Activated naive CD8-positive, alpha-beta T cell treated with anti-CD3 and anti-CD28 coated beads, Interleukin-2, amount 50 U/mL, for 24 hours (primary cell): Measurements from ENCODE around the gene MRPL14.
A peak's percentile ranks its signal among the peaks of the same experiment; 100 is the strongest.

Experiments
- ATAC-seq: fragments of 150-1000 bp; cut with Tn5 transposase; one replicate; pipeline ENCODE4 v1.10.0; 2021
- DNase-seq: peaks from one replicate; pipeline ENCODE4 v3.0.0; 2021
- H3K27ac Mint-ChIP-seq: one replicate; pipeline ENCODE4 v1.8.0; 2021; ENCODE audit warnings: mild to moderate bottlenecking, mixed read lengths
- H3K27me3 Mint-ChIP-seq: one replicate; pipeline ENCODE4 v1.8.0; 2021; ENCODE audit warnings: mixed read lengths
- H3K36me3 Mint-ChIP-seq: one replicate; pipeline ENCODE4 v1.8.0; 2021; ENCODE audit warnings: low read depth, mixed read lengths
- H3K4me1 Mint-ChIP-seq: one replicate; pipeline ENCODE4 v1.8.0; 2021; ENCODE audit warnings: mixed read lengths
- H3K4me3 Mint-ChIP-seq: one replicate; pipeline ENCODE4 v1.8.0; 2021; ENCODE audit warnings: mild to moderate bottlenecking, moderate library complexity, mixed read lengths
- H3K9me3 Mint-ChIP-seq: one replicate; pipeline ENCODE4 v1.8.0; 2021; ENCODE audit warnings: mixed read lengths

The MRPL14 gene

DNA sequence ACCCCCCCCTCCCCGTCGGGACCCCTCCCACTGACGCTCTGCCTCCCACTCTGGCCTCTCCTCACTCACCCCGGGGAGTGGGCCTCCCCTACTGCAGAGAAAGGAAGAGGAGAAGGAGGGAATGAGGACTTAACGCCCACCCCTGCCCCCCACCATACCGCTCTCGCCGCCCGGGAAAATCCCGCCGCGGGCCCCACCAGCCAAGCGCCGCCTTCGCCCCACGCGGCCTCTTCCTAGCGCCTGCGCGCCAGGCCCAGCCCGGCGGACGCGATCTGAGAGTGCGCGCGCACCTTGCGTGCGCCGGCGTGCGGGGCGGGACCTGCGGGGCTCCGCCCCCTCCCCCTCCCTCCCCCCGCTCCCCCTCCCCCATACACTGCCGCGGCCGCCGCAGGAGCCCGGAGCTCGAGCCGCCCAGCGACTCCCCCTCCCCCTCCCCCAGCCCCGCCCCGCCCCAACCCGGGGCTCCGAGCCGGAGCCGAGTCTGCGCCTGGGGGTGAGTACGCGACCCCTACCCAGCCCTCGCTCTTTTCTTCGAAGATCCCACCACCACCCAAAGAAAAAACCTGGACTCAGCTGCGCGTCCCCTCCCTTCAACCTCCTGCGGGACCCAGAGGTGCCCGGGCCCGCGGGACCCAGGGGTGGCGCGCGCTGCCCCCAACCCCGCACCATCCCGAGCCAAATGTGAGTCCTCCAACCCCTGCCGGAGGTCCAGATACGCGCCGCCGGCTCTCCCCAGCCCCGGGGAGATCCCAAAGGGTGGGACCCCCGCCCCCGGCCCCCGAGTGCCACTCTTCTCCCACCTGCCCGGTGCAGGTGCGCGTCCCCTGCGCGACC, at the start of gene MRPL14, which contains the start of gene TMEM63B:
TSS of gene MRPL14 (minus strand) at position 267 of the 834 bp plus-strand sequence. CDS start 10,841 bp downstream, outside the sequence.
TSS of gene TMEM63B (plus strand) at position 369 of the 834 bp plus-strand sequence. CDS start 7,031 bp downstream, outside the sequence.
- H3K27me3 Mint-ChIP-seq, result no peaks in the 10 kb centered on the region
- peak within 1 kb of the TSS; percentile 86 for H3K4me3 Mint-ChIP-seq
- no peaks in the 10 kb centered on the region for H3K9me3 Mint-ChIP-seq
- peaks cover 16% of the 10 kb centered on the region for H3K36me3 Mint-ChIP-seq
- ATAC-seq (peak; percentile 74), DNase-seq (peak; percentile 94)
- peak within 1 kb of the TSS; percentile 87 for H3K27ac Mint-ChIP-seq
- peaks cover 53% of the 10 kb centered on the region for H3K4me1 Mint-ChIP-seq

DNA sequence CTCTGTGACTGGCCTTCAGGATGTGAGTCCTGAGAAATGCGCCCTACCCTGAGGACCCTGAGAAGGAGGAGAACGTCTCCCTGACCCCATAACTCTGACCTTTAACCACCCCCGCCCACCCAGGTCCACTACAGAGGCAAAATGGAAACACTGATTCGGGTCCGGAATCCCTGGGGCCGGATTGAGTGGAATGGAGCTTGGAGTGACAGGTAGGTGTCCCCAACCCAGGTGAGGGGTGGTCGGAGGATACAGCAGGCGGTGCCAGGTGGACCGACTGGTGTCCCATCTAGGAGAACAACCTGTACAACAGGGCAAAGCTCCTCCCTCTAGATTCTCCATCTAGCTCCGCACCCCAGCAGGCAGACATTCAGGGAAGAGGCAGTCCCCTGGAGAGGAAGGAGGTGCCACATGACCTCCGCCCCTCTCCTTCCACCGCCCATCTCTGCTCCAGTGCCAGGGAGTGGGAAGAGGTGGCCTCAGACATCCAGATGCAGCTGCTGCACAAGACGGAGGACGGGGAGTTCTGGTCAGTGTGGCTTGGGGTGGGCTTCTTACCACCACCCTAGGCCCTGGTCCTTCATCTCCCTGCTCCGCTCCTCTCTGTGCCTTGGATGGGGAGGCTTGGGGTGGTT, 49.0 kb upstream of the MRPL14 start:
- peaks cover 28% of the 10 kb centered on the region for H3K4me1 Mint-ChIP-seq
- no peaks in the 10 kb centered on the region for H3K27me3 Mint-ChIP-seq
- no peak for DNase-seq
- H3K27ac Mint-ChIP-seq, result no peak overlapping the region
- no peaks in the 10 kb centered on the region for H3K36me3 Mint-ChIP-seq
- H3K4me3 Mint-ChIP-seq, result no peak overlapping the region
- ATAC-seq, result no peak
- no peaks in the 10 kb centered on the region for H3K9me3 Mint-ChIP-seq

- Mint-ChIP-seq H3K4me1 (peaks cover 28% of the 10 kb centered on the region), H3K36me3 (no peaks in the 10 kb centered on the region), H3K27me3 (peaks cover 5% of the 10 kb centered on the region), H3K9me3 (no peaks in the 10 kb centered on the region), H3K4me3 (peak overlapping the region; percentile 51), H3K27ac (peak overlapping the region; percentile 37)
- DNase-seq (peak; percentile 86), ATAC-seq (peak; percentile 71)
Observed at GRCh38 chr6:44172731-44173500, 45.7 kb upstream of the MRPL14 start.

GRCh38 chr6:44171899-44172546, 44.8 kb upstream of the MRPL14 start:
- DNase-seq, result peak; percentile 32
- peak overlapping the region; percentile 37 for H3K27ac Mint-ChIP-seq
- H3K4me3 Mint-ChIP-seq, result peak overlapping the region; percentile 51
- peak; percentile 72 for ATAC-seq
- H3K27me3 Mint-ChIP-seq, result peaks cover 5% of the 10 kb centered on the region
- H3K4me1 Mint-ChIP-seq, result peaks cover 21% of the 10 kb centered on the region
- no peaks in the 10 kb centered on the region for H3K36me3 Mint-ChIP-seq
- H3K9me3 Mint-ChIP-seq, result no peaks in the 10 kb centered on the region

DNA sequence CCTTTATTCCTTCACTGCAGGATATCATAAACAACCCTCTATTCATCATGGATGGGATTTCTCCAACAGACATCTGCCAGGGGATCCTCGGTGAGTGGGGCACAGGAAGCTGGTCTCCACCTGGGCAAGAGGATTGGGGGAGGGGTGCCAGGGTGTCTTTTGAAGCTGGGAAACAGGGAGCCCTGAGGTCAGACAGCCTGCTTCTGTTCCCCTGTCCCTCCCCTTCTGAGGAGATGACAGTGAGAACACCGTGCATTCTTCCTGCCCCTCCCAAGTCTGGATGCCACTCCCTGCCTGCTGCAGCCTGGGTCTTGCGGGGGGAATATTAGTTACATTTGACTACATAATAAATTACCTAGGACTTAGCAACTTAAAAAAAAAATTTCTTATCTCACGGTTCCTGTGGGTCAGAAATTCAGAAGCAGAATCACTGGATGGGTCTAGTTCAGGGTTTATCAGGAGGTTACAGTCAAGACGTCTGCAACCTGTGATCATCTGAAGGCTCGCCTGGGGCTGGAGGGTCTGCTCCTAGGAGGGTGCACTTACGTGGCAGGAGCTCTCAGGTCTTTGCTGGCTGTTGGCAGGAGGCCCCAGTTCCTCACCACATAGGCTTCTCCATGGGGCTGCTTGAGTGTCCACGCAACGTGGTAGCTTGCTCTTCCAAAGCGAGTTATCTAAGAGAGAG, 42.8 kb upstream of the MRPL14 start:
- H3K27ac Mint-ChIP-seq, result no peak overlapping the region
- peaks cover 23% of the 10 kb centered on the region for H3K4me1 Mint-ChIP-seq
- H3K27me3 Mint-ChIP-seq, result peaks cover 11% of the 10 kb centered on the region
- H3K9me3 Mint-ChIP-seq, result no peaks in the 10 kb centered on the region
- DNase-seq, result no peak
- no peak overlapping the region for H3K4me3 Mint-ChIP-seq
- no peaks in the 10 kb centered on the region for H3K36me3 Mint-ChIP-seq
- ATAC-seq, result no peak

DNA sequence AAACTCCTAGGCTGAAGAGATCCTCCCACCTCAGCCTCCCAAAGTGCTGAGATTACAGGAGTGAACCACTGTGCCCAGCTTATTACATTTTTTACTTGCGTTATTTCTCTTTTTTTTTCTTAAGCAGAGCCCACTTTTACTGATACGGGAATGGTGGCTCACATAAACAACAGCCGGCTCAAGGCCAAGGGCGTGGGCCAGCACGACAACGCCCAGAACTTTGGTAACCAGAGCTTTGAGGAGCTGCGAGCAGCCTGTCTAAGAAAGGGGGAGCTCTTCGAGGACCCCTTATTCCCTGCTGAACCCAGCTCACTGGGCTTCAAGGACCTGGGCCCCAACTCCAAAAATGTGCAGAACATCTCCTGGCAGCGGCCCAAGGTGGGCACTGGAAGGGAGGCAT, 41.9 kb upstream of the MRPL14 start:
- H3K27ac Mint-ChIP-seq, result no peak overlapping the region

DNA sequence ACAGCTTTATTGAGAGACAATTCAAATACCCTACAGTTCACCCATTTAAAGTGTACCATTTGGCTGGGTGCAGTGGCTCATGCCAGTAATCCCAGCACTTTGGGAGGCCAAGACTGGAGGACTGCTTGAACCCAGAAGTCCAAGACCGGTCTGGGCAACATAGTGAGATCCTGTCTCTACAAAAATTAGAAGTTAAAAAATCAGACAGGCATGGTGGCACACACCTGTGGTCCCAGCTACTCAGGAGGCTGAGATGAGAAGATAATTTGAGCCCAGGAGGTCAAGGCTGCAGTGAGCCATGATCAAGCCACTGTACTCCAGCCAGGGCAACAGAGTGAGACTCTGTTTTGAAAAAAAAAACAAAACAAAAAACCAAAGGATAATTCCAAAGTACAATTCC, 40.3 kb upstream of the MRPL14 start:
- Mint-ChIP-seq H3K36me3 (no peaks in the 10 kb centered on the region), H3K9me3 (no peaks in the 10 kb centered on the region), H3K27me3 (peaks cover 16% of the 10 kb centered on the region), H3K4me3 (no peak overlapping the region), H3K27ac (no peak overlapping the region), H3K4me1 (peaks cover 22% of the 10 kb centered on the region)
- DNase-seq, result no peak
- no peak for ATAC-seq

More for the DNA sequence above, 41.9 kb upstream of the MRPL14 start:
- no peaks in the 10 kb centered on the region for H3K36me3 Mint-ChIP-seq
- no peaks in the 10 kb centered on the region for H3K9me3 Mint-ChIP-seq
- H3K27me3 Mint-ChIP-seq, result peaks cover 14% of the 10 kb centered on the region
- ATAC-seq (no peak), DNase-seq (no peak)
- no peak overlapping the region for H3K4me3 Mint-ChIP-seq
- peaks cover 23% of the 10 kb centered on the region for H3K4me1 Mint-ChIP-seq

GRCh38 chr6:44166591-44167184, 39.4 kb upstream of the MRPL14 start:
- ATAC-seq (no peak), DNase-seq (no peak)
- H3K27ac Mint-ChIP-seq, result no peak overlapping the region

DNA sequence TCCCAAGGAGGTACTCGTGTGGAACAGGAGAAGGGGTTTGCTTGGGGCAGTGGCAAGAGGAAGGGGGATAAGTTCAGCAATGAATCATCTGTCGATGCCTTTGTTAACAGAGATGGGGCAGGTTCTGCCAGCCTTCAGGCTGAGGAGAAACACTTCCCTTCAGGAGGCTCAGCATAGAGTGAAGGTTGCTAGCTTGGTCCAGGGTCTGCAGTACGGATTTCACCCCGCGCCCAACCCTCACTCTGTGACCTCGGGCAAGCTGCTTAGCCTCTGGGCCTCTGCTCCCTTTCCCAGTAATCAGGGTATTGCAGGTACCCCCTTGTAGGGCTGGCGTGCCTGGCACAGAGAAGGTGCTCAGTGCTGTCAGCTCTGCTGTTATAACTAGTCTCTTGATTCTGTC, 38.9 kb upstream of the MRPL14 start:
- no peak for ATAC-seq
- H3K27me3 Mint-ChIP-seq, result peaks cover 16% of the 10 kb centered on the region
- no peak overlapping the region for H3K27ac Mint-ChIP-seq
- no peak overlapping the region for H3K4me3 Mint-ChIP-seq
- no peaks in the 10 kb centered on the region for H3K9me3 Mint-ChIP-seq
- no peak for DNase-seq
- H3K4me1 Mint-ChIP-seq, result peaks cover 27% of the 10 kb centered on the region
- no peaks in the 10 kb centered on the region for H3K36me3 Mint-ChIP-seq

More at GRCh38 chr6:44166591-44167184, 39.4 kb upstream of the MRPL14 start:
- no peak overlapping the region for H3K4me3 Mint-ChIP-seq
- H3K36me3 Mint-ChIP-seq, result no peaks in the 10 kb centered on the region
- no peaks in the 10 kb centered on the region for H3K9me3 Mint-ChIP-seq
- H3K4me1 Mint-ChIP-seq, result peaks cover 22% of the 10 kb centered on the region
- H3K27me3 Mint-ChIP-seq, result peaks cover 16% of the 10 kb centered on the region

- peak overlapping the region; percentile 96 for H3K27ac Mint-ChIP-seq
- no peak for DNase-seq
- ATAC-seq, result no peak
- no peaks in the 10 kb centered on the region for H3K9me3 Mint-ChIP-seq
- no peaks in the 10 kb centered on the region for H3K36me3 Mint-ChIP-seq
- no peak overlapping the region for H3K4me3 Mint-ChIP-seq
- peaks cover 14% of the 10 kb centered on the region for H3K27me3 Mint-ChIP-seq
- peaks cover 36% of the 10 kb centered on the region for H3K4me1 Mint-ChIP-seq
Observed at GRCh38 chr6:44162876-44163625, 35.8 kb upstream of the MRPL14 start.

GRCh38 chr6:44161997-44162338, 34.7 kb upstream of the MRPL14 start:
- Mint-ChIP-seq H3K36me3 (no peaks in the 10 kb centered on the region), H3K4me3 (no peak overlapping the region), H3K27me3 (peaks cover 14% of the 10 kb centered on the region), H3K9me3 (no peaks in the 10 kb centered on the region), H3K4me1 (peaks cover 36% of the 10 kb centered on the region), H3K27ac (peak overlapping the region; percentile 96)
- ATAC-seq (peak; percentile 78), DNase-seq (no peak)

GRCh38 chr6:44158770-44159228, 31.5 kb upstream of the MRPL14 start, which contains the start of gene CAPN11:
Gene CAPN11 (plus strand): TSS chr6:44158820. CDS start chr6:44158849, 29 bp downstream.
- Mint-ChIP-seq H3K9me3 (no peaks in the 10 kb centered on the region), H3K27ac (no peak within 1 kb of the TSS), H3K36me3 (no peaks in the 10 kb centered on the region), H3K4me3 (no peak within 1 kb of the TSS), H3K4me1 (peaks cover 26% of the 10 kb centered on the region), H3K27me3 (peaks cover 6% of the 10 kb centered on the region)
- ATAC-seq (no peak), DNase-seq (no peak)

- Mint-ChIP-seq H3K36me3 (peaks cover 3% of the 10 kb centered on the region), H3K27ac (no peak overlapping the region), H3K4me1 (peaks cover 19% of the 10 kb centered on the region), H3K4me3 (no peak overlapping the region), H3K27me3 (peaks cover 3% of the 10 kb centered on the region), H3K9me3 (no peaks in the 10 kb centered on the region)
- no peak for ATAC-seq
- no peak for DNase-seq
Observed at GRCh38 chr6:44157152-44157521, 29.9 kb upstream of the MRPL14 start.
